K562 (cell line): Measurements from ENCODE around the gene RSPH1. TPM values are rescaled to one million over a fixed set of nuclear protein-coding genes. Genes with fewer than 3 reads are reported as not detected.

Experiments
- C11orf30 ChIP-seq: fragments of 450-650 bp; IDR thresholded peaks from 2 replicates; pipeline ENCODE4 v1.6.1; 2016; ENCODE audit warnings: low read depth, mild to moderate bottlenecking
- CHD4 ChIP-seq: fragments of 200-600 bp; sonication (generic); IDR thresholded peaks from 3 replicates; pipeline ENCODE4 v1.6.1; 2012; ENCODE audit warnings: low read depth, mild to moderate bottlenecking, mixed read lengths, low read length, inconsistent platforms; ENCODE audit not compliant: insufficient read depth, insufficient replicate concordance, poor library complexity, severe bottlenecking
- DLX4 ChIP-seq: fragments of 250-450 bp; sonication (Bioruptor Pico); IDR thresholded peaks from 2 replicates; pipeline ENCODE4 v1.6.1; 2021; ENCODE audit warnings: mild to moderate bottlenecking
- MAFG ChIP-seq: fragments of 450-650 bp; conservative IDR thresholded peaks from 2 replicates; pipeline ENCODE4 v1.6.1; 2016; ENCODE audit warnings: missing genetic modification characterization, missing compliant biosample characterization
- MAFK ChIP-seq: IDR thresholded peaks from 2 replicates; pipeline ENCODE4 v1.6.1; 2011; ENCODE audit warnings: low read length, improper control_type of control experiment
- NELFE ChIP-seq: IDR thresholded peaks from 2 replicates; pipeline ENCODE4 v1.6.1; 2011; ENCODE audit warnings: mild to moderate bottlenecking; ENCODE audit not compliant: insufficient read depth, insufficient read length
- TFAM ChIP-seq: fragments of 250-450 bp; sonication (Bioruptor Pico); conservative IDR thresholded peaks from 2 replicates; pipeline ENCODE4 v1.5.0; 2021; ENCODE audit warnings: mild to moderate bottlenecking, moderate library complexity
- TSC22D4 ChIP-seq: fragments of 450-650 bp; IDR thresholded peaks from 2 replicates; pipeline ENCODE4 v1.6.1; 2016; ENCODE audit warnings: missing genetic modification characterization, missing biosample characterization, control low read depth
- ZBTB9 ChIP-seq: fragments of 450-650 bp; formaldehyde crosslinking; IDR thresholded peaks from 2 replicates; pipeline ENCODE4 v1.4.0; 2020; ENCODE audit warnings: mild to moderate bottlenecking, moderate library complexity
- ZNF398 ChIP-seq: fragments of 250-450 bp; sonication (Bioruptor Pico); IDR thresholded peaks from 2 replicates; pipeline ENCODE4 v1.8.0; 2021; ENCODE audit warnings: moderate library complexity, mild to moderate bottlenecking, inconsistent platforms
- polyA plus RNA-seq, 8 experiments: library from polyadenylated mRNA; depleted of rRNA in 4 of 8; stranded (reverse) in 5 of 8; unstranded in 3 of 8; fragments of >200 nt; fragmentation: Nextera tagmentation in 2 of 8; fragmentation: Illumina TruSeq in 1 of 8; extraction: Ambion mirVana in 2 of 8; extraction: Trizol in 1 of 8; gene quantifications; 2 replicates each; pipeline versions ENCODE4 v1.2.1 to v1.2.3, GENCODE V29; 2011 to 2014; ENCODE audit warnings: inconsistent platforms in 1 of 8, missing spikeins in 1 of 8
- total RNA-seq, 7 experiments: library from RNA; depleted of rRNA in 6 of 7; stranded (reverse); fragments of >200 nt in 6 of 7; fragmentation: Illumina TruSeq in 2 of 7; extraction: Trizol in 2 of 7; gene quantifications; 2 replicates each; pipeline versions ENCODE4 v1.2.1 to v1.2.3, GENCODE V29; 2011 to 2021; ENCODE audit warnings: low replicate concordance in 1 of 7

The RSPH1 gene
- total and polyA plus RNA-seq, 9 of the 15 experiments (the other 6 are each of a cell fraction or from before 2014, with no cell fraction given): 0.17 TPM; not detected in 8

GRCh38 chr21:42473498-42474042, 22.5 kb downstream of the RSPH1 start (continued):
- TF ChIP-seq ZNF398: no peak
- TF ChIP-seq TSC22D4 (tag): no peak
- TF ChIP-seq ZBTB9 (CRISPR knock-in tag): no peak
- TF ChIP-seq CHD4: no peak
- TF ChIP-seq MAFG (tag): peak; percentile 63
- TF ChIP-seq DLX4: no peak
- TF ChIP-seq C11orf30: peak; percentile 76
- TF ChIP-seq TFAM (CRISPR knock-in tag): no peak
- no peak for TF ChIP-seq NELFE
- peak; percentile 51; the same call in 1 of the 2 replicates for TF ChIP-seq MAFK
